Fibroblast of mammary gland (primary cell): ENCODE results near the gene HIRA.

Experiments
- DNase-seq: peaks from one replicate; pipeline ENCODE4 v3.0.0-alpha.2; 2010; ENCODE audit warnings: low read depth
- H3K4me3 ChIP-seq: 2 replicates; pipeline ENCODE4 v1.5.1; 2011; ENCODE audit warnings: low read depth, mild to moderate bottlenecking, low read length, moderate library complexity; ENCODE audit not compliant: control insufficient read depth
- CTCF ChIP-seq: conservative IDR thresholded peaks from 2 replicates; pipeline ENCODE4 v1.5.1; 2011; ENCODE audit warnings: low read depth, low read length, inconsistent platforms; ENCODE audit not compliant: control insufficient read depth, insufficient read depth

The HIRA gene

DNA sequence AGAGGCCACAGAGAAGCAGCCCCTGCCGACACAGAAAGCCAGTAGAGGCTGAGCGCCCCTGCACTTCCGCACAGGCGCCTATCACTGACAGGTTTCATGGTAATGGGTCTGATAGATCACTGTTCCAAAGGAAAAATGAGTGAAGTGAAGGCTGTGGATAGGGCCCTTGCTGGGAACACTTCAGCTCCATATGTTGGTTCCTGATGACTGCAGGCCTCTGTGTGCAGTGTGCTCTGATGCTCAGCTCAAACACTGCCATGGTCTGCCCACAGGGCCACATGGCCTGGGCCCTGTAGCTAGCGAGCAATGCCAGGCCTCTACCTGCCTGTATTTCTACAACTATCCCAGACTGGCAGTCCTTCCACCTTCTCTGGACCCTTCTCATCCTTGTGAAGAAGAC is 77.3 kb downstream of the HIRA start:
- no peak for TF ChIP-seq CTCF
- DNase-seq: no peak
- no peak overlapping the region for H3K4me3 ChIP-seq

DNA sequence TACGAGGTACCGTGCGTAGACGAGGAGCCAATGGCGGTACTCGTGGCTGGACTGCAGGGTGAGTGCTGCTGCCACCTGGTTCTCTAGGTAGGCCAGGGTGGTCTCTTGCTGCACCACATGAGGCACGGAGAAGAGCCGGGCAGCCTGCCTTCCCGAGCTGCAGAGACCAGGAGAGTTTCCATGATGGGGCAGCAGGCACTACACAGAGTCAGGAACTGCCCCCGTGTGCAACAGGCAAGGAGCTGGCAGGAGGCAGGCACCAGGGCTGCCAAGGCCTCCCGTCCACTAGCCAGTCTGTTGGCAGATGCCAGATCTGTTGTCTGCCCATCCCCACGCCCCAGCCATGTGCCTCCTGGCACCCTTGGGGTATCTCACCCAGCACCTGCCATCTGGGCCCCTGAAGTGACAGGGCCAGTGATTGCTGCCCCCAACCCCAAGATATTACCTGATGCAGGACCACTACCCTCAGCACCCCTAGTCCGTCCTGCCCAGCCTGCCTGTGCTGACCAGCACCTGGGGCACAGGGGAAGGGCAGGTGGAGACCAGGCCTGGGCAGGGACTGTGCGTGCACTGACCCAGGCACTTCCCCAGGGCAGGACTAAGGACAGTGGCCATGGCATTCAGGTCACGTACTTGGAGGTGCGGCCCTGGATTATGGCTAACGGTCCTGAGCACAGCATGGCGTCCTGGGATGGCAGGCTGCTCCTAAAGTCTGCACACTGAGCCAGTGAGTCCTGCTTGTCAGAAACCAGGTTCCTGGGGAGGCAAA is 78.0 kb downstream of the HIRA start:
- TF ChIP-seq CTCF: no peak
- H3K4me3 ChIP-seq: no peak overlapping the region
- no peak for DNase-seq

- TF ChIP-seq CTCF: no peak
- no peak overlapping the region for H3K4me3 ChIP-seq
- no peak for DNase-seq
These were observed 78.8 kb downstream of the HIRA start for GRCh38 chr22:19352766-19353165.

DNA sequence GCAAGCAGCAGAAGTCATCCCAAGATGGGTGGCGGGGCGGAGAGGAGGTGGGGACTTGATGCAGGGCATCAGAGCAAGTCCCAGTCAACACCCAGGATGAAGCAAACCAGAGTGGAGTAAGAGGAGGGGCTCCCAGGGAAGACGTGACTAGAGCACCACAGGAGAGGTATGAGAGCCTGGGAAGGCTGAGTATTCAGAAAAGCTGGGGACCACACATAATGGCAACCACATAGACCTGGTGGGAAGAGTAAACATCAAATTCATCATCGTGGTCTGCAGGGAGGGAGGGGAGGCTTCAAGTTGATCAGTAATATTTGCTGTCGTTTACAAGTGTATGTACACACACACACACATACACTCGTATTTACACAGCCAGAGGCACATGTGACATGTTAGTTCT is 79.3 kb downstream of the HIRA start:
- no peak overlapping the region for H3K4me3 ChIP-seq
- no peak for DNase-seq
- TF ChIP-seq CTCF: no peak

DNA sequence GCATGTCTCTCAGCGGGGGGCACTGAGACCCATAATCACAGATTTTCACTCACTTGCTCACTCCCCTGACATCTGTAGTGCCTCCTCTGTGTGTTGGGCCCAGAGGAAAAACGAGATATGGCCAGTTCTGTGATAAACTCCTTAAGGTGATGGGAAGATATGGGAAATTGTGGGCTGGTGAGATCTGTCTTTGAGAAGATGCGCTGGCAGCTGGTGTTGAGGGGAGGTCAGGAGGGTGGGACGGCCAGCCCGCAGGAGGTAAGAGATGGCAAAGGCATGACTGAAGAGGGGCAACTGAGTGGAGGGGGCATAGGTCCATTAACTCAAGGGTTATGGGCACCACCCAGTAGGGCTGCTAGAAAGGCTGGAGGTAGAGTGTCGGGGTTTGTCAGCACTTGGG is 79.9 kb downstream of the HIRA start:
- H3K4me3 ChIP-seq: no peak overlapping the region
- no peak for TF ChIP-seq CTCF
- DNase-seq: no peak

DNA sequence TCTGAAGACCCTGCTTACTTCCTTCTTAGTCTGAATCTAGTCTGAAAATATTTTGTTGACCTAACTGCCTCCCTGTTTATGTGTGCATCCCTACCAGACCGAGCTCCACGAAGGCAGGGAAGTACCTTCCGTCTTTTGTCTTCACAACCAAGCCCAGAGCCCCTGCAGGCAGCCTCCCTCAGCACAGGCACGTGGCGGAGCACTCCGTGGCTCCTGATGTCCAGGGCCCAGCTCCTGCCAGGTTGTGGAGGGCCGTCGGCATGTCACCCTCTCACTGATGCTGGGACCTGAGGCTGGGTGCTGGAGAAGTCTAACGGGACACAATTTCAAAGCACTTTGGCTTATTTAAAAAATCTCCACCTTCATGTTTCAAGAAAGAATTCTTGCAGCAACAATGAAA is 80.6 kb downstream of the HIRA start:
- no peak for DNase-seq
- no peak overlapping the region for H3K4me3 ChIP-seq
- no peak for TF ChIP-seq CTCF

DNA sequence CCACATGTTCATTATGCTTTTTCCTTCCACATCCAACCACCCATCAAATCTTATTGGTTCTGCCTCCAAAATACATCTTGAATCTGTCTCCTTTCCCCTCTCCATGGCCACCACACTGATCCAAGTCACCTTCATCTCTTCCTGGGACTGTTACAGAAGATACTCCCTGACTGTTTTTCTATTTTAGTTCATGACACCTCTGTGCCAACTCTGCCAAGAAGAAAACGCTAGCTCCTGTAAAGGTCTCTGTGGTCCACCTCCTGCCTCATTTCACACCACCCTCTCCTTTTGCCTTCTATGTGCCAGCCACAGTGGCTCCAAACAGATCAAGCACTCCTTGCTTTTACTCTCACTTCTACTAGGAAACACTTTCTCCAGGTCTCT is 81.1 kb downstream of the HIRA start:
- H3K4me3 ChIP-seq: no peak overlapping the region
- DNase-seq: no peak
- TF ChIP-seq CTCF: no peak
